HG03045 (cell line): ENCODE results near the gene CACNA2D3.
"Not testable (repeated sequence)": the region's sequence is repeated elsewhere in the genome, so short reads cannot be mapped to it uniquely, and the experiment has no call there.

Experiments used
- ATAC-seq: cut with Tn5 transposase; IDR thresholded peaks from one replicate; pipeline ENCODE4 v1.9.1; 2021; ENCODE audit warnings: mild to moderate bottlenecking, moderate library complexity; ENCODE audit not compliant: unreplicated experiment

Gene CACNA2D3

DNA sequence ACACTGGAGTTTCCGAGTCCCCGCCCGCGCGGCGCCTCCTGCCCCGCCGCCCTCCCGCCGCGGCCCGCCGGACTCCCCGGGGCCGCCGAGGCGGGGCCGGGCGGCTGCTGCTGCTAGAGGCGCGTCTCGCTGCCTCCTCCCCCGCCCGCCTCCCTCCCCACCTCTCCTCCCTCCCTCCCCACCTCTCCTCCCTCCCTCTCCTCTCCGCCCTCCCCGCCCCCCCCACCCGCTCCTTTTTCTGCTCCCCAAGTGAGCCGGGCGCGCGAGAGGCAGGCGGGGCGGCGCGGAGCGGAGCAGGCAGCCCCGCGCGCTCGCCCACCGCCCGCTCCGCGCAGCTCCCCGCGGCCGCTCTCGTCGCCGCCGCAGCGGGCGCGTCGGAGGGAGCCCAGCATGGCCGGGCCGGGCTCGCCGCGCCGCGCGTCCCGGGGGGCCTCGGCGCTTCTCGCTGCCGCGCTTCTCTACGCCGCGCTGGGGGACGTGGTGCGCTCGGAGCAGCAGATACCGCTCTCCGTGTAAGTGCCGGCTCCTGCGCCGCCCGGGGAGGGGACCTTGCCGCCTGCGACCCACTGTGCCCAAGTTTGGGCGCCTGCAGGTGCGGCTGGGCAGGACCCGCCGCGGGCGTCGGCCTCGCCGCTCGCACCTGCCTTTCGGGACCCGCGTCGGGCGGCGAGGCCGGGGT lies at the start of gene CACNA2D3:
CACNA2D3 (plus strand) TSS at position 229 of the 679 bp plus-strand sequence.
- no peak for ATAC-seq

DNA sequence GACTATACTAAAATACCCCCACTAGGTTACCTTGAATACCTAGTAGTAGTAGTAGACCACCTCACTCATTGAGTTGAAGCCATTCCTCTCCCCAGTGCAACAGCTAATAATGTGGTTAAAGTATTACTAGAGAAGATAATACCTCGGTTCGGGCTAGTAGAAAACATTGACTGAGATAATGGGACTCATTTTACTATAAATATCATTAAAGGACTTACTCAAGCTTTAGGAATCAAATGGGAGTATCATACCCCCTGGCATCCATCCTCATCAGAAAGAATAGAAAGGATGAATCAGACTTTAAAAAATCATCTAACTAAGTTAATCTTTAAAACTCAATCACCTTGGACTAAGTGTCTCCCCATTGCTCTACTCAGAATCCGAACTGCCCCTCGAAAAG lies 49.0 kb upstream of the CACNA2D3 start:
- ATAC-seq: no peak

DNA sequence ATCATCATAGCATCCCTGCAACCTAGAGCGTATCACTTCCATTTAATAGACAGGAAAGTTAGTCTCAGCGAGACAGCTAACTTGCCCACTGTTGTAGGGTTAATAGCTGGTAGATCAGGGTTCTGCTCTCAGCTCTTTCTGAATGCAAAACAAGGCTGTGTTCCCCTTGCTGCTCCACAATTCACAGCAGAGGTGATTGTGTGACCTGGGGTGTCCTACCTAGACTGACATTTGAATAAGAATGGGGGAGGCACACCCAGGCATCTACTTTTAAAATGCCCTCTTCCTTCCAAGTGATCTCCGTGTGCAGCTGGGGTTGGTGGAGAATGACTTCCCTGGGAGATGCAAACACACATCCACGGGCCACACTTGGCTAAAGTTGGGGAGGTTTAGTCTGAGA lies 43.0 kb upstream of the CACNA2D3 start:
- no peak for ATAC-seq

DNA sequence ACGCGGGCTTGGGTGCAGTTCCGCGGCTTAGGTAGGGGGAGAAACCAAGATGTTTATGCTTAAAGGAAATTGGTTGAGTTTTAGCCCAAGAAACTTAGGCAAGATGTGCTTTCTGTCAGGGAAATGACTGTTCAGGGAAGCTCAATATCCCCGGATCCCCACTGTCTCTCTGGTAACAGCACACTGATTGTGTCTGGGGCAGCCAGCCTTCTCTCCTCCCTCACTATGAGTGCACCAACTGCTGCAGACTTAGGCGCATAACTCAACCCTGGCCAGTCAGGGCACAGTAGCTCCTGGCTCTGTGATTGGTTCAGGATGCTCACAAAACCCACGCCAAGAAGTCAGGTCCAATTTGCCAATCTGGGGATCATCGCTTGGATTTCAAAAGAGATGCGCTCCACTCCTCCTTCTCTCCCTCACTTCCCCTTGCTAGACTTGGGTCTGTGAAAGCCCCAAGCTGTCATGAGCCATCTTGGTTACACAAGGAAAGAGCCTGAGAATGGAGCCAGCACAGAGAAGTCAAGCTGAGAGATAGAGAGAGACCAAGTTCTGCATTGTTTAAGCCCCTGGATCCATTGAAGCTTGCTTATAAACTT lies 42.5 kb upstream of the CACNA2D3 start:
- no peak for ATAC-seq

DNA sequence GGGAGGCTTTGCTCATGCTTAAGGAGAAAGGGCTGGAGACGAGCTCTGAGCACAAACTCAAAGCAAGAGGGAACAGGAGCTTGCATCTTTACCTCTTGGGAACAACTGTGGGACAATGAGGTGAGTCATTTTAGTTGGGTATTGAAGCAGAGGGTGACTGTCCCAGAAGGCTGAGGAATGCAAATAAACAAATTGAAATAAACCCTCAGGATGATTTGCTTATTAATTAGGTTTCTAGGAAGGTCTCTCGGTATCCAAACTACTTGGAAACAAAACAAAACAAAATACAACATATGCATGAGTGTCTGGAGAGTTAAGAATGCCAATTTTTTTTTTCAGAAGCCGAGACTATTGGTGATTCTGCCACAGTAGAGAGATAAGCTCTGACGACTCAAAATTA lies 38.4 kb upstream of the CACNA2D3 start:
- no peak for ATAC-seq

DNA sequence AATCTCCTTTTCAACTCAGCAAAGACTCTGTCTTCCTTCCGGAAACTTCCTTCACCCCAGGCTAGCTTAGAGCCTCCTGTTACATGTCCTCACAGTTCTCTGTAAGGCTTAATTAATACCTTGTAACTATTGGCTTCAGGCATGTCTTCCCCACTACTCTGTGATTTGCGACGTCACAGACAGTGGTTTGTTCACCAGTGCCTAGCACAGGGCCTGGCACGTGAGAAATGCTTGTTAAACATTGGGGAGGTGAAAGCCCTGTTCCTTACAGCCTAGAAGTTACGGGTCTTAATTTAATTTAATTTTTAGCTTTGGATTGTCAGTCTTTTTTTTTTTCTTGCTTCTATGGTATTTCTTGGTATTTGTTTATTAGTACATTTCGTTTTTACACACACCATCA lies 36.4 kb upstream of the CACNA2D3 start:
- no peak for ATAC-seq

DNA sequence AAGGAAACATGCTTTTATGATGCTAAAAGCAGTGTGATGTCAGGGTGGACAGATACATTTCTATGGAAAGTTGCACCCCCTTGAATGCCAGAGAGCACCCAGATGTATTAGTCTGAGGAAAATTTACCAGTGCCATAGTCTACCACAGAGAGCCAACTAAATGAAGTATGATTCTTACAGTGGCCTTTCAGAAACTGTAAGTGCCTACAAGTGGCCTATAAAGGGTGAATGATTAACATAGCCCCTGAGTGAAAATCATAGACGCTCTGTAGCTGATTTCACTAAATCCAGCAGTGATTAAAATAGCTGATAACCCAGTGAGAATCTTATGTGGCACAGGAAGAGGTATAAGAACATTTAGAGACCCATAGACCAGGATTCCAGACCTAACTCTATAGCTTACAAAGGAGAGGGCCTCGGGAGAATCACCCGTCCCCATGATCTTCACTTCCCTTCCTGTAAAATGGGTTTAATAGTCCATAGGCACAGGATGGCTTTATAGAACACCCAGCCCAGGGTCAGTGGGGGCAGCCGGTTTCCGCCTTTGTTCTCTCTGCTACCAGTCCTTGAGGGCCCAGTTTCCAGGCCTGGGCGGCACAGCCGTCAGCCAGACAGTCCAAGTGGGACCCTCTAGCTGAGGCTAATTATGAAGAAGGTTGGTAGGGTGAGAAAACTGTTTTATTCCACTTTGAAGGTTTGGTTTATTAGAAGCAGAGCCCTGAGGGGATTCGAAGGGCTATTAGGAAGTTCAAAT lies 35.5 kb upstream of the CACNA2D3 start:
- no peak for ATAC-seq

DNA sequence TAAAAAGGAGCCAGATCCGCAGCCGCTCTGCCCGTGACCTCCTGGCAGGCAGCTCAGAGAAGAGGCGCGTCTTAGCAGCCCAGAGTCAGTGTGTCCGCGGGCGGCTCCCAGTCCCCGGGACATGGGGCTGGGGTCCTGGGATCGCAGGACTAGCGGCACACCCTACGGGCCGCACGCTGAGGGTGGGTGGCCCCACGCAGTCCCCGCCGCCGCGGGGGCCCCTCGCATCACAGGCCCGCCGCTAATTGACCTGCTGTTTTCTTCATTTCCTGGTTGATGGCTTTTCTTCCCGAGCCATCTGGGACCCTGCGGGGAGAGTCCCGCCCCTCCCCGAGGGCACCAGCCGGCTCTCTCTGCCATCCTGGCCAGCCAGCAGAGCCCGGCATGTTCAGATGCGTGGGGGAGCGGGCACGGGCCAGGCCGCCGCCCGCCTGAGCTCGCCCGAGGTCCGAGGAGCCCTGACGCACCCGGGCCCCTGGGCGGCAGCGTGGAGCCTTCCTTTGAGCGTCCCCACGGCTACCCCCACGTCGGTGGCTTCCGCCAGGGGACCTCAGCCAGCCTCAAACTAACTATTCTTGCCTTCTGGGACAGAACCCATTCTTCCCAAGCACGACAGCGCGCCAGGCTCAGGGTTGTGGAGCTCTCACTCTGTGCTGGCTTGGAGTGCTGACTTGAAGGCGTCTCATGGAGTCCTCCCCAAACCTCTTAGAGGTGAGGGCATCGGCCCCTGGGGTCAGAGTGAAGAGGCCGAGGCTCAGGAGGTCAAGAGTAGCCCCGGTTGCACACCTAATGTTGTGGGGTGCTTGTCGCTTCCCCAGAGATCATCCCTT lies 34.6 kb upstream of the CACNA2D3 start:
- no peak for ATAC-seq

DNA sequence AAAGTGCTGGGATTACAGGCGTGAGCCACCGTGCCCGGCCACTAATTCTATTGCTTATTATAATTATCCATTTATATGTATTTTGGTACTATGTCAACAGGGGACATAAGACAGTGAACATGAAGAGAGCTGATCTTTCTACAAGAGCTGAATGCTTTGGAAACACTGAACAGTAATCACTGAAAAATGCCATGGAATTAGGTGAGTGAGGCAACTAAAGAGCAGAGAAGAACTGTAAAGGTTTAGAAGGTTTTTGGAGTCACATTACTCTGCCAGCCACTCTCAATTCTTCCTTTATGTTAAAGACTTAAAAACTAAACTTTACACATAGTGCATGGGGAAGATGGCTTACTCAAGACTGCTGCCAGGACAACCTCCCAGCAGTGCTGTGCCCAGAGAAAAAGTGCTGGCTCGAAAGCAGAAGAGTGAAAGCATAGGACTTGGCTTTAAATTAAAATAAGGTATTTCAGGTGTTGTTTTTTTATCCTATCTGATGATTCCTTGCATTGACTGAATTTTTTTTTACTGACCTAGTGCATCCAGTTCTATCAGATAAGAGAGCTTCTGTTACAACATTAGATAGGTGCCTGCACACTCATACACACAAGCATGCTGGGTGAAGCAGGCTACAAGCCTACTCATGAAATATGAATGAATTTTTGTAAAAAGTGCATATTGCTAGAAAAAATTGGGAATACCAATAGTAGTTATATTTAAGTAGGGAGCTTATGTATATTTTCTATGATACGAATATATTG lies 28.7 kb upstream of the CACNA2D3 start:
- no peak for ATAC-seq

DNA sequence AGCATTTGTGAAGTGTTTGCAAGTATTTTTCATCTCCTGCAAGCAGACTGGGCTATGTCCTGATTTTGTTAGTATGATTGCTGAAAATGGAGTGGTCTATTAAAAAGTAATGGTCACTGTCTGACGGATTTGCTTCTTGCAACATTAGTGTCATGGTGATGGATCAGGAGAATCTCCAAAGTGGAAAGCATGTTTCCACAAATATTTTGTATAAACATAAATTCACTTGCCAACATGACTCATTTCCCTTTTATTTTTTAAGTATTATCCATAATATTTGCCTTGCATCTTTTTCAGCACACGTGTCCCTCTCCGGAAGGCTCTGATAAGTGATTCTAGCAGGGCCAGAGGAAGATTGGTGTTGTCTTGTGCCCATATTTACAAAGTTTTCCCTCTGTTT lies 27.4 kb upstream of the CACNA2D3 start:
- ATAC-seq: no peak

DNA sequence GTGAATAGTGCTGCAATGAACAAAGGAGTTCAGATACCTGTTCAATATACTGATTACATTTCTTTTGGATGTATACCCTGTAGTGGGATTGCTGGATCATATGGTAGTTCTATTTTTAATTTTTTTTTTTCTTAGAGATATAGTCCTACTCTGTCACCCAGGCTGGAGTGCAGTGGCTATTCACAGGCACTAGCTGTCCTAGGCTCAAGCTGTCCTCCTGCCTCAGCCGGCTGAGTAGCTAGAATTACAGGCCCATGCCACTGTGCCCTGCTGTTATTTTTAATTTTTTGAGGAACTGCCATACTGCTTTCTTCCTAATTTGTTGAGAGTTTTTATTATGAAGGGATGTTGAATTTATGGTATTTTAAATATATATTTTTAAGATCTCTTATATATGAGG lies 23.0 kb upstream of the CACNA2D3 start:
- ATAC-seq: no peak

DNA sequence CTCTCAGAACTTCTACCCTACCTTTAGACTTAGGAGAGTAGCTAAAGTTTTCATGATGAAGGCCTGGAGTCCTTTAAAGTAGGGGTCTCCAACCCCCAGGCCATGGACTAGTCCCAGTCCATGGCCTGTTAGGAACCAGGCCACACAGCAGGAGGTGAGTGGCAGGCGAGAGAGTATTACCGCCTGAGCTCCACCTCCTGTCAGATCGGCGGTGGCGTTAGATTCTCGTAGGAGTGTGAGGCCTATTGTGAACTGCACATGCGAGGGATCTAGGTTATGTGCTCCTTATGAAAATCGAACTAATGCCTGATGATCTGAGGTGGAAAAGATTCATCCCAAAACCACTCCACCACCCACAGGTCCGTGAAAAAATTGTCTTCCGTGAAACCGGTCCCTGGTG lies 18.3 kb upstream of the CACNA2D3 start:
- ATAC-seq: no peak

DNA sequence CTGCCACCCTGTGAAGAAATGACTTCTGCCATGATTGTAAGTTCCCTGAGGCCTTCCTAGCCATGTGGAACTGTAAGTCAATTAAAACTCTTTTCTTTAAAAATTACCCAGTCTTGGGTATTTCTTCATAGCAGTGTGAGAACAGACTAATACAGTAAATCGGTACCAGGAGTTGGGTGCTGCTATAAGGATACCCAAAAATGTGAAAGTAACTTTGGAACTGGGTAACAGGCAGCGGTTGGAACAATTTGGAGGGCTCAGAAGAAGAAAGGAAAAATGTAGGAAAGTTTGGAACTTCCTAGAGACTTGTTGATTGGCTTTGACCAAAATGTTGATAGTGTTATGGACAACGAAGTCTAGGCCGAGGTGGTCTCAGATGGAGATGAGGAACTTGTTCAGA lies 6.2 kb upstream of the CACNA2D3 start:
- not testable (repeated sequence) for ATAC-seq

DNA sequence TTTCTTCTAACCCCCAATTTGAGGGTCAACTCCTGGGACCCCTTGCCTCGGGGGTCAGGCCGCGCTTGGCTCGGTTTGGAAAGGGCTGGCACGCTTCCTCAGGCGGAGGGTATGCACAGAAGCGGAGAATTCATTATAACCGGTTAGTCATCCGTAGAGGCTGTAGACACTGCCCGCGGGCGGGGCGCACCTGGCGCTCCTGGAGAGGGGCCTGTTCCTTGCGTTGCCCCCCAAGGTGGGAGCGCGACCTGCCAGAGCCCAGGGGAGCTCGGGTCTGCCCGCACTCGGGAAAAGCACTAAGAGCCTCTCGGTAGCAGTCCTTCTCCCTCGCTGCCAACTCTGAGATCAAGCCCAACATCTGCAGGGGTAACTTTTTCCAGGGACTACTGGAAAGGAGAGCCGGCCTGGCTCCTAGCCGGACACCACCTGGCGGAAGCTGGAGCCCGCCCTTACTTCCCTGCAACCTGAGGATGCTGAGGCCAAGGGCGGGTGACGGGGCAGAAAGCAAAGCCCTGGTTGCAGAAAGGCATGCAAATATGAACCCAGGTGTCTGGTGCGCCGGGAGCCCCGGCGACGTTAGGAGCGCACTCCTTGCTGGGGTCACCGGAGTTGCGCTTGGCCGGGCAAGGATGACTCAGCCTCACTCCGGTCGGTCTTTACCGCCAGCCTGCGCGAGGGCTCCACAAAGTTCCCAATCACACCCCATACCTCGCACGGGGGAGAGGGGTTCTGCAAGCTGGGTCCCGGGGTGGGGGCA lies 1.5 kb upstream of the CACNA2D3 start:
- no peak for ATAC-seq

DNA sequence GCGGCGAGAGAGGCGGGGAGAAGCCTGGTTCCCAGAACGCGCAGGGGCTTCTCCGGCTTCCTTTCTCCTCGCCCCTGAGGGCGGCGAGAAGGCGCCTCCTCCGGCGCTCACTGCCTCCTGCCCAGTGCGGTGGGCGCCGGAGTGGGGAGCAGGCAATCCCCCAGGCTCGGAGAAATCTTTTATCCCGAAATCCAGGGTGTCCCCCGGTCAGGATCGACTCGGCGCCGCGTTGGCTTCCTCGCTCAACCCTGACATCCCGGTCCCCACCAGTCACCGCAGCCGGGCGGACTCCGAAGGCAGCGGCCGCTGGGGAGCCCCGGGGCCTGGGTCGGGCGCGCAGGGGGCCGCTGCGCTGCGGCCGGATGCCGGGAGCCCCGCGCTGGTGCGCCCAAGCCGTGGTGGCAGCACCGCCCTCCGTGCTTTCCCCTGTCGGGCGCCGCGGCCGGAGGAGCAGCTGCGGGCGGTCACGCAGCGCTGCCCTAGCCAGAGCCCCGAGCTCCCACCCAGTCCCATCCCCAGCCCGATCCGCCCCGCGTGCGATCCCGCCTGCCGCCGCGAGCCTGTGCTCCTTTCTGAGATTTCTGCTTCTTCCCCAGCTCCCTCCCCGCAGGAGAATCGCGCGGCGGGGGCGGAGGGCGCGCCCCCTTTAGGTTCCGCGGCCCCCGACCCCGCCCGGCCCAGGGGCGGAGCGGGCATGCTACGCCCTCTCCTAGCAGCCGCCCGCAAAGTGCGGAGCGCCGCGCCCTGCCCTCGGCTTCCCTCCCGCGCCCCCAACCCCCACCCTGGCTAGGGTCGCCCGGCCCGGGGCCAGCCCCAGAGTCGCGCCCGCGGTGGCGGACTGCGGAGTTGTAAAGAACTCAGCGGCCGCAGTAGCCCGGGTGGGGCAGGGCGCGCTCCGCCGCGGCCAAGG lies 683 bp upstream of the CACNA2D3 start:
- no peak for ATAC-seq

DNA sequence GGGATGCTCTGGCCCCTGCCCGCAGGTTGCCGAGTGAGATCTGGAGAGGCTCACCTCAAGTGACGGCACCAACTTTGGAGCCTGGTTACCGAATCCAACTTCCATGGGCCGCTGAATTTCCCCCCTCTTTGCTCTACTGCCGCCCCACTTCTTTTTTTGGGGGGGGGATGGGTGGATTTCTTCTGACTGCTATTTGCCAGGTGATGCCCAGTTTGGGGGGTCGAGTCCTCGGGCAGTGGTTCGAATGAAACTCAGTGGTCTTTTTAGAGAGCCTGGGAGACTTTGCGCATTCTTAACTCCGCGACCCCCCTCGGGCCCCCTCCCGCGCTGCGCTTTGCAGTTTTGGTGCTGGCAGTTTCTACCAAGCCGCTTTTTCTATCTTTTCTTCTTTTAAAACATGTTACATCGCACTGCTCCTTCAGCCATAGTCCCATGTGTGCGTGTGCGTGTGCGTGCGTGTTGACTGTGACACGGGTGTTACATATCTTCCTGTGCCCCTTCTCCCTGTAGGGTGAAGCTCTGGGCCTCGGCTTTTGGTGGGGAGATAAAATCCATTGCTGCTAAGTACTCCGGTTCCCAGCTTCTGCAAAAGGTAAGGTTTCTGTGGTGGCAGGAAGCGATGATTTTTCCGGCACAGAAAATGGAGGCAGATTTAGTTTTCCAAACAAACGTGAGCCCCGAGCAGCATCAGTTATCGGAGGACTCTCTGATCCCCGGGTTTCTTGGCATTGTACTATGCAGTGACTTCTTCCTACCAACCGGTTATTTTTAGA lies 837 bp downstream of the CACNA2D3 start:
- no peak for ATAC-seq

DNA sequence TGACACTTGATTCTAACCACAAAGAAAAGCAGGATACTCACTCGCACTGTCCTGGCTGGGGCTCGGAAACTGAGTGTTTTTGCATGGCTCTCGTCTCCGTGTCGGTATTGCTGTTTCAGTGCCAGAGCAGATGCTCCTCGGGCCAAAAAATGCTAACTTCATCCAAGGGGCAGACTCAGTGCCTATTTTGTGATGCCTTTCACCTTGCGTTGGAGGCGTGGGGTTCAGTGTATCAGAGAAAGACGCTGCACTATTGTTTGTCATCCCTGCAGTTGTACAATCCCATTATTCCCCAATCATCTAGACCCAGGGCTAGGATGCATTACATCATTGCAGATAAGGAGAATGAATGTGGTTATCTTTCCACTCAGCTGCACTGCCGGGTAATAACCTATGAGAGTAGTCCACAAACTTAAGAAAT lies 1.4 kb downstream of the CACNA2D3 start:
- no peak for ATAC-seq

DNA sequence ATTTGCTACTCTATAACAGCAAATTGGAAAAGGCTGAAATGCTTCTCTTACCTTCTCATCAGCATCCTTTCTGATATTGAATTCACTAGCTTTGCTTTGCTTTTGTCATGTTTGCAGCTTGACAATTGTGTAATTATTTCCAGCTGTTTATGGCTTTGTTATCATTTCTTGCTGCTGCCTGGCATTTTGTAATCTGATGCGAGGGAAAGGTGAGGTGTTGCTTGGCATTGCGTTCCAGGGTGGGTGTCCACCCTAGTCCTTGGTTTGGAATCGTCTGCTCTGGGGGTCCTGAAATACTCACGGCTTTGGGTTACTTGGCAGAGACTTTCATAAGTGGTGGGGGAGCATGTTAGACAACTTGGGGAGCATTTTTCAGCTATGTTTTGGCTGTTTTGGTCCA lies 2.9 kb downstream of the CACNA2D3 start:
- ATAC-seq: no peak
